PFSK-1 (cell line): ENCODE data around the gene SSPN.

Experiments used
- FOXP2 ChIP-seq: optimal IDR thresholded peaks from 2 replicates; pipeline ENCODE3; 2011; ENCODE audit warnings: borderline replicate concordance, control low read depth, inconsistent platforms; ENCODE audit not compliant: insufficient read depth; ENCODE audit errors: extremely low read length, extremely low read depth
- POLR2AphosphoS5 ChIP-seq: IDR thresholded peaks from 2 replicates; pipeline ENCODE4 v1.6.1; 2012; ENCODE audit warnings: low read depth, mild to moderate bottlenecking, control low read depth, low read length, moderate library complexity
- REST ChIP-seq, 2 experiments: IDR thresholded peaks; 2 replicates each; pipeline versions ENCODE4 v1.6.1 to v1.8.0; 2011 to 2012; ENCODE audit warnings: low read depth in 2 of 2, low read length in 2 of 2, control low read depth in 1 of 2, inconsistent platforms in 1 of 2, mild to moderate bottlenecking in 1 of 2, moderate library complexity in 1 of 2; ENCODE audit not compliant: insufficient read depth in 1 of 2
- SIN3A ChIP-seq: IDR thresholded peaks from 2 replicates; pipeline ENCODE4 v1.6.1; 2012; ENCODE audit warnings: mild to moderate bottlenecking, low read length, moderate library complexity, borderline replicate concordance; ENCODE audit not compliant: insufficient read depth
- TAF1 ChIP-seq: IDR thresholded peaks from 2 replicates; pipeline ENCODE4 v1.6.1; 2012; ENCODE audit warnings: low read length, control low read depth, borderline replicate concordance; ENCODE audit not compliant: insufficient read depth

The SSPN gene

DNA sequence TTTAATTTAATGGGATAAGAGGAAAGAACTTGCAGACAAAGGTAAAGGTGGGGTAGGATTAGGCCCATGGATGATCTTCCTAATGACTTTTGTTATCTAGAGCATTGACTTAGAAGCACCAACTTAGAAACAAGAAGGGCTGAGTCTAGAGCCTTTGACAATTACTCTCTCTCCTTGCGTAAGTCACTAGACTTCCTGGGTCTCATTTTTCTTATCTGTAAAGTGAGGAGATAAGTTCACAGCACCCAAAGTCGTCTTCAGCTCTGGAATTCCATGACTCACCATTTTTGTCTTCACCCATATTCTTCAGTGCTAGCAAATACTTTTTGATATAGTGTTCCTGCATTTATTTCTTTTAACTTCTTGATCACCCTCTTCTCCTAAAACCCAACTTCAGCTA is 75.7 kb downstream of the SSPN start:
- TF ChIP-seq REST (IDR thresholded peaks at IDR 0.05; ENCODE audit: insufficient read depth in 1 of 2, low read depth in 2 of 2, low read length in 2 of 2) (no peak), POLR2AphosphoS5 (no peak), FOXP2 (no peak), TAF1 (no peak), SIN3A (no peak)

- TF ChIP-seq POLR2AphosphoS5 (no peak), FOXP2 (no peak), SIN3A (no peak), TAF1 (no peak), REST (IDR thresholded peaks at IDR 0.05; ENCODE audit: insufficient read depth in 1 of 2, low read depth in 2 of 2, low read length in 2 of 2) (no peak)
Measured at GRCh38 chr12:26271889-26272492, 76.6 kb downstream of the SSPN start.

DNA sequence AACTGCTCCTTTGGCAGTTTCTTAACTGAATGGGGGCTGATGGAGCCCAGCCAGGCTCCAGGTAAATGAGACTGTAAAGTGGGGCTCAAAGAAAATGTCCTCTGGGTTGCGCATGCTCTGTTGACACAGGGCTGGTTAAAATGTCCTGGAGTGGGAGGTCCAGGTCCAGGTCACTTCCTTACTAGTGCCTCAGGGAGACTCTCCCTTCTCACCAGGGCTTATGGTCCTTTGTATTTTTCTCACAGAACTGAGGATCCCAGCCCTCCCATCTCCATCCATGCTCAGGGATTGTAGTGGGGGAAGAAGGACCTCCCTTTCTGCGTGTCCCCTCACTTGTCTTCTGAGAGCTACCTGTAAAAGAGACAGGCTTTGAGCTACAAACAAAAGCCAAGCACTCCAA is 77.5 kb downstream of the SSPN start:
- TF ChIP-seq REST (IDR thresholded peaks at IDR 0.05; ENCODE audit: insufficient read depth in 1 of 2, low read depth in 2 of 2, low read length in 2 of 2) (no peak), FOXP2 (no peak), TAF1 (no peak), POLR2AphosphoS5 (no peak), SIN3A (no peak)

- TF ChIP-seq REST (IDR thresholded peaks at IDR 0.05; ENCODE audit: insufficient read depth in 1 of 2, low read depth in 2 of 2, low read length in 2 of 2) (no peak), SIN3A (no peak), TAF1 (no peak), FOXP2 (no peak), POLR2AphosphoS5 (no peak)
Measured at GRCh38 chr12:26273811-26274210, 78.4 kb downstream of the SSPN start.
